GM12891 (cell line): ENCODE measurements around the gene APMAP.
A peak's percentile ranks its signal among the peaks of the same experiment; 100 is the strongest.

Experiments used
- DNase-seq: peaks from one replicate; pipeline ENCODE4 v3.0.0; 2011; ENCODE audit warnings: low spot score; ENCODE audit not compliant: insufficient read length
- FAIRE-seq: peaks from 2 replicates; lab custom pipeline; 2011; peaks lifted over from hg19 to GRCh38; lab: Jason Lieb, UNC
- PAX5 ChIP-seq: IDR thresholded peaks from 2 replicates; pipeline ENCODE4 v1.6.1; 2011; ENCODE audit warnings: low read length, moderate library complexity, mild to moderate bottlenecking; ENCODE audit not compliant: insufficient read depth, severe bottlenecking
- POLR2A ChIP-seq: IDR thresholded peaks from 2 replicates; pipeline ENCODE4 v1.6.1; 2011; ENCODE audit warnings: low read depth, low read length, control low read depth
- POLR2AphosphoS5 ChIP-seq: IDR thresholded peaks from 2 replicates; pipeline ENCODE4 v1.6.1; 2011; ENCODE audit warnings: low read depth, low read length, control low read depth
- POU2F2 ChIP-seq: IDR thresholded peaks from 2 replicates; pipeline ENCODE4 v1.6.1; 2011; ENCODE audit warnings: low read depth, mild to moderate bottlenecking, control low read depth, low read length, moderate library complexity
- SPI1 ChIP-seq: IDR thresholded peaks from 2 replicates; pipeline ENCODE4 v1.6.1; 2011; ENCODE audit warnings: low read depth, low read length, control low read depth
- TAF1 ChIP-seq: IDR thresholded peaks from 2 replicates; pipeline ENCODE4 v1.6.1; 2011; ENCODE audit warnings: low read depth, low read length, control low read depth

The APMAP gene

GRCh38 chr20:24918579-24919566 lies 73.7 kb downstream of the APMAP start:
- no peak for FAIRE-seq
- no peak for TF ChIP-seq TAF1
- TF ChIP-seq PAX5, result no peak
- TF ChIP-seq POU2F2, result no peak
- TF ChIP-seq SPI1, result no peak
- no peak for TF ChIP-seq POLR2A
- TF ChIP-seq POLR2AphosphoS5, result no peak
- no peak for DNase-seq

- FAIRE-seq (peak; percentile 90), DNase-seq (peak; percentile 76)
- TF ChIP-seq POLR2A, result no peak
- TF ChIP-seq SPI1, result no peak
- TF ChIP-seq POLR2AphosphoS5, result no peak
- TF ChIP-seq TAF1, result no peak
- no peak for TF ChIP-seq PAX5
These were observed 74.6 kb downstream of the APMAP start for GRCh38 chr20:24917797-24918578.

- DNase-seq (no peak), FAIRE-seq (no peak)
- TF ChIP-seq SPI1 (no peak), PAX5 (no peak), POLR2A (no peak), TAF1 (no peak), POU2F2 (no peak), POLR2AphosphoS5 (no peak)
These were observed 75.5 kb downstream of the APMAP start for GRCh38 chr20:24917056-24917455.

- DNase-seq, result no peak
- TF ChIP-seq POLR2A, result no peak
- no peak for TF ChIP-seq TAF1
- TF ChIP-seq POLR2AphosphoS5, result no peak
- no peak for FAIRE-seq
These were observed 76.1 kb downstream of the APMAP start for GRCh38 chr20:24916412-24916811.

- no peak for FAIRE-seq
- TF ChIP-seq POLR2A (no peak), POU2F2 (no peak), SPI1 (no peak), POLR2AphosphoS5 (no peak), PAX5 (no peak), TAF1 (no peak)
- DNase-seq, result no peak
These were observed 76.7 kb downstream of the APMAP start for GRCh38 chr20:24915892-24916291.

GRCh38 chr20:24915440-24915839 lies 77.1 kb downstream of the APMAP start:
- no peak for FAIRE-seq
- TF ChIP-seq SPI1, result no peak
- no peak for TF ChIP-seq POU2F2
- no peak for TF ChIP-seq PAX5
- TF ChIP-seq POLR2AphosphoS5, result no peak
- no peak for TF ChIP-seq TAF1
- no peak for TF ChIP-seq POLR2A
- no peak for DNase-seq

- no peak for FAIRE-seq
- no peak for DNase-seq
- TF ChIP-seq TAF1, result no peak
- TF ChIP-seq PAX5, result no peak
- no peak for TF ChIP-seq SPI1
- no peak for TF ChIP-seq POLR2A
- TF ChIP-seq POLR2AphosphoS5, result no peak
- no peak for TF ChIP-seq POU2F2
These were observed 77.9 kb downstream of the APMAP start for GRCh38 chr20:24914388-24915241.

GRCh38 chr20:24913076-24913628 lies 79.4 kb downstream of the APMAP start:
- TF ChIP-seq SPI1 (no peak), TAF1 (no peak), POLR2A (no peak), PAX5 (no peak), POU2F2 (no peak), POLR2AphosphoS5 (no peak)
- DNase-seq, result no peak
- FAIRE-seq, result no peak
